Uterus (tissue), 2 donors: Measurements from ENCODE around the gene DENND2A.

Experiments used
- POLR2A ChIP-seq, 2 donors: fragments of 450-650 bp; IDR thresholded peaks; one replicate each; pipeline ENCODE4 v1.6.1; 2016; ENCODE audit warnings: antibody characterized with exemption in 2 of 2, mild to moderate bottlenecking in 1 of 2, moderate library complexity in 1 of 2
- TF ChIP-seq, protein P1 (sequence below), 4 experiments: fragments of 200-600 bp in 2 of 4; fragments of 450-650 bp in 2 of 4; sonication (generic) in 2 of 4; IDR thresholded peaks; one replicate each; pipeline ENCODE4 v1.5.1; 2016 to 2019; ENCODE audit warnings: antibody characterized with exemption in 4 of 4, mild to moderate bottlenecking in 2 of 4, moderate library complexity in 1 of 4

DNA sequence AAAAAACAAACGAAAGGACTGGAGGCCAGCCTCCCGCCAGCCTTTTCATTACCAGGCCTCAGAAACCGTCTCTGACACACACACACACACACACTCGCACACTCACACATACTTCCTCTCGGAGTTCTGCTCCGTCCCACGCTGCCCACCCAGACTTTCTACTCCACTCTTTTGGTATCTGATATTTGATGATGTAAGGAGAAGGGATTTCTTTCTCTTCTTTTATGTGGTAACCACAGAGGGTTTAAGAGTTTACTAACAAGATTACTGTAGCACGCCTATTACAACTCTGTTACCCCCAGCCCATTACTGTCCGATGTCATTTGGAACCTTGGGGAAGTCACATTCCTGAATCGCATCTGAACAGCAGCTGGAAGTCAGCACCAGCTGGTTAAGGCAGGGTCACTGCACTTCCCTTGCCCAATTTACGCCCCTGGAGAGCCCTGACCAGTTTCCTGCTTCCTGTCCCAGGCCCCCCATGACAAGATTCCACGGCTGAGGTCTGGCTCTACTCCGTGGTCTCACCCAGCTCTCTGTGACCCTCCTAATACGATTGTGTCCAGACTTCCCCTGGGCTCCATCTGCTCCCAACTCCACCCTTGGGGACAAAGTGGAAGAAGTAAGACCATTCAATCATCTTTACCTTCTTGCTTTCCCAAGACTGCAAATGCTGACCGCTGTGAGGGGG lies 1.1 kb downstream of the DENND2A start:
- no peak for TF ChIP-seq POLR2A (IDR thresholded peaks at IDR 0.05)
- TF ChIP-seq, protein P1, sequence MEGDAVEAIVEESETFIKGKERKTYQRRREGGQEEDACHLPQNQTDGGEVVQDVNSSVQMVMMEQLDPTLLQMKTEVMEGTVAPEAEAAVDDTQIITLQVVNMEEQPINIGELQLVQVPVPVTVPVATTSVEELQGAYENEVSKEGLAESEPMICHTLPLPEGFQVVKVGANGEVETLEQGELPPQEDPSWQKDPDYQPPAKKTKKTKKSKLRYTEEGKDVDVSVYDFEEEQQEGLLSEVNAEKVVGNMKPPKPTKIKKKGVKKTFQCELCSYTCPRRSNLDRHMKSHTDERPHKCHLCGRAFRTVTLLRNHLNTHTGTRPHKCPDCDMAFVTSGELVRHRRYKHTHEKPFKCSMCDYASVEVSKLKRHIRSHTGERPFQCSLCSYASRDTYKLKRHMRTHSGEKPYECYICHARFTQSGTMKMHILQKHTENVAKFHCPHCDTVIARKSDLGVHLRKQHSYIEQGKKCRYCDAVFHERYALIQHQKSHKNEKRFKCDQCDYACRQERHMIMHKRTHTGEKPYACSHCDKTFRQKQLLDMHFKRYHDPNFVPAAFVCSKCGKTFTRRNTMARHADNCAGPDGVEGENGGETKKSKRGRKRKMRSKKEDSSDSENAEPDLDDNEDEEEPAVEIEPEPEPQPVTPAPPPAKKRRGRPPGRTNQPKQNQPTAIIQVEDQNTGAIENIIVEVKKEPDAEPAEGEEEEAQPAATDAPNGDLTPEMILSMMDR (IDR thresholded peaks at IDR 0.05), result no peak
